H1 (cell line): ENCODE data around the gene C1GALT1C1L. TPM values are rescaled to one million over a fixed set of nuclear protein-coding genes. Genes with fewer than 3 reads are reported as not detected.

Source experiments
- CTCF ChIA-PET: fragments of 300-600 bp; sonication (Branson Sonifier 250); formaldehyde crosslinking; loops from one replicate; lab custom pipeline; 2021; ENCODE audit not compliant: partially characterized antibody; lab: Charles Lee
- POLR2A ChIA-PET: fragments of 300-600 bp; sonication (Branson Sonifier 250); formaldehyde crosslinking; loops from one replicate; lab custom pipeline; 2021; ENCODE audit warnings: inconsistent platforms; ENCODE audit not compliant: partially characterized antibody; lab: Charles Lee
- DNase-seq, 2 experiments: peaks; one replicate each; pipeline versions ENCODE4 v3.0.0 to v3.0.0-alpha.2; 2010 to 2022; ENCODE audit warnings: low spot score in 2 of 2, low read depth in 1 of 2, mixed read lengths in 1 of 2
- FAIRE-seq: peaks from 2 replicates; lab custom pipeline; 2011; peaks lifted over from hg19 to GRCh38; lab: Jason Lieb, UNC
- H2AFZ ChIP-seq: 2 replicates; pipeline ENCODE4 v1.8.1; 2012; ENCODE audit warnings: low read length, inconsistent platforms
- H2AK5ac ChIP-seq: 2 replicates; pipeline ENCODE4 v1.6.1; 2013; ENCODE audit warnings: low read depth, low read length
- H2BK120ac ChIP-seq: replicated peaks from 2 replicates; pipeline ENCODE3; 2013; ENCODE audit warnings: low read depth, low read length, inconsistent platforms
- H2BK12ac ChIP-seq: 2 replicates; pipeline ENCODE4 v1.6.1; 2013; ENCODE audit warnings: low read depth, low read length
- H2BK15ac ChIP-seq: 2 replicates; pipeline ENCODE4 v1.6.1; 2013; ENCODE audit warnings: low read length
- H2BK20ac ChIP-seq: 2 replicates; pipeline ENCODE4 v1.6.1; 2013; ENCODE audit warnings: low read length
- H2BK5ac ChIP-seq: 2 replicates; pipeline ENCODE4 v1.6.1; 2013; ENCODE audit warnings: low read depth, low read length
- H3K14ac ChIP-seq: 2 replicates; pipeline ENCODE4 v1.6.1; 2013; ENCODE audit warnings: inconsistent platforms; ENCODE audit not compliant: insufficient read length
- H3K18ac ChIP-seq: 2 replicates; pipeline ENCODE4 v1.6.1; 2013; ENCODE audit warnings: low read length; ENCODE audit errors: extremely low read depth
- H3K23ac ChIP-seq: 2 replicates; pipeline ENCODE4 v1.6.1; 2013; ENCODE audit warnings: inconsistent platforms; ENCODE audit not compliant: insufficient read length
- H3K23me2 ChIP-seq: 2 replicates; pipeline ENCODE4 v1.6.1; 2013; ENCODE audit warnings: low read depth, low read length
- H3K27ac ChIP-seq: 2 replicates; pipeline ENCODE4 v1.6.1; 2011; ENCODE audit warnings: low read depth, low read length, inconsistent platforms
- H3K27me3 ChIP-seq, 4 experiments: replicated peaks in 1 of 4; 1 replicate in 1 of 4; 2 replicates in 3 of 4; pipeline versions ENCODE4 v1.6.1 to v1.8.1; 2011 to 2013; ENCODE audit warnings: low read length in 3 of 4, mild to moderate bottlenecking in 3 of 4, inconsistent platforms in 2 of 4, mixed read lengths in 2 of 4, moderate library complexity in 1 of 4; ENCODE audit not compliant: control insufficient read depth in 3 of 4, insufficient read depth in 3 of 4; ENCODE audit errors: extremely low read depth in 1 of 4
- H3K36me3 ChIP-seq, 4 experiments: 2 replicates each; pipeline versions ENCODE4 v1.6.1 to v1.8.1; 2011 to 2013; ENCODE audit warnings: mild to moderate bottlenecking in 4 of 4, low read length in 3 of 4, moderate library complexity in 2 of 4, control low read depth in 1 of 4, inconsistent platforms in 1 of 4; ENCODE audit not compliant: insufficient read depth in 4 of 4, control insufficient read depth in 2 of 4
- H3K4ac ChIP-seq: replicated peaks from 2 replicates; pipeline ENCODE3; 2013; ENCODE audit warnings: low read length, low read depth, mixed read lengths, inconsistent platforms; ENCODE audit not compliant: insufficient read length
- H3K4me1 ChIP-seq, 4 experiments: replicated peaks in 1 of 4; 1 replicate in 1 of 4; 2 replicates in 3 of 4; pipeline versions ENCODE4 v1.6.1 to v1.8.1; 2011 to 2013; ENCODE audit warnings: low read length in 3 of 4, inconsistent platforms in 2 of 4, mixed read lengths in 1 of 4; ENCODE audit not compliant: insufficient read depth in 4 of 4, control insufficient read depth in 3 of 4
- H3K4me2 ChIP-seq, 2 experiments: 2 replicates each; pipeline versions ENCODE4 v1.6.1 to v1.8.1; 2011 to 2013; ENCODE audit warnings: low read depth in 2 of 2, low read length in 2 of 2, control low read depth in 1 of 2, inconsistent platforms in 1 of 2, mild to moderate bottlenecking in 1 of 2; ENCODE audit not compliant: insufficient read depth in 1 of 2
- H3K4me3 ChIP-seq, 4 experiments: fragments of 200-600, 300-600 bp in 1 of 4; sonication (generic), shearing (Covaris generic), sonication (Bioruptor Twin) in 1 of 4; 2 replicates each; pipeline versions ENCODE4 v1.5.1 to v1.8.1; 2011 to 2016; ENCODE audit warnings: low read length in 4 of 4, low read depth in 3 of 4, control low read depth in 2 of 4, inconsistent platforms in 2 of 4, mild to moderate bottlenecking in 2 of 4, mixed read lengths in 1 of 4, moderate library complexity in 1 of 4; ENCODE audit not compliant: insufficient read depth in 2 of 4; ENCODE audit errors: extremely low read depth in 1 of 4
- H3K56ac ChIP-seq: replicated peaks from 2 replicates; pipeline ENCODE3; 2013; ENCODE audit warnings: low read depth, mild to moderate bottlenecking, mixed read lengths, low read length, inconsistent platforms; ENCODE audit not compliant: insufficient read length
- H3K79me1 ChIP-seq: 2 replicates; pipeline ENCODE4 v1.6.1; 2013; ENCODE audit warnings: low read depth, low read length, control low read depth
- H3K79me2 ChIP-seq, 2 experiments: 2 replicates each; pipeline versions ENCODE4 v1.6.1 to v1.8.1; 2012 to 2013; ENCODE audit warnings: low read length in 2 of 2, mild to moderate bottlenecking in 2 of 2, inconsistent platforms in 1 of 2; ENCODE audit not compliant: insufficient read depth in 2 of 2, control insufficient read depth in 1 of 2
- H3K9ac ChIP-seq, 4 experiments: replicated peaks in 1 of 4; 1 replicate in 1 of 4; 2 replicates in 3 of 4; pipeline versions ENCODE4 v1.6.1 to v1.8.1; 2011 to 2013; ENCODE audit warnings: low read depth in 3 of 4, low read length in 3 of 4, control low read depth in 2 of 4, mild to moderate bottlenecking in 2 of 4, moderate library complexity in 2 of 4, inconsistent platforms in 1 of 4; ENCODE audit errors: extremely low read depth in 1 of 4
- H3K9me3 ChIP-seq, 2 experiments: 2 replicates each; pipeline versions ENCODE4 v1.6.1 to v1.8.1; 2012 to 2013; ENCODE audit warnings: mild to moderate bottlenecking in 2 of 2, moderate library complexity in 2 of 2, control low read depth in 1 of 2, inconsistent platforms in 1 of 2, low read depth in 1 of 2, low read length in 1 of 2, mixed read lengths in 1 of 2; ENCODE audit not compliant: insufficient read depth in 2 of 2
- H4K20me1 ChIP-seq, 2 experiments: replicated peaks in 1 of 2; 2 replicates each; pipeline versions ENCODE3 to v1.8.1; 2011 to 2013; ENCODE audit warnings: inconsistent platforms in 2 of 2, low read length in 2 of 2, mild to moderate bottlenecking in 1 of 2; ENCODE audit not compliant: insufficient read depth in 2 of 2, control insufficient read depth in 1 of 2
- H4K5ac ChIP-seq: 2 replicates; pipeline ENCODE4 v1.6.1; 2013; ENCODE audit warnings: low read length, low read depth, mixed read lengths, inconsistent platforms; ENCODE audit not compliant: insufficient read length
- H4K8ac ChIP-seq: 2 replicates; pipeline ENCODE4 v1.8.0; 2013; ENCODE audit warnings: mild to moderate bottlenecking, moderate library complexity, low read length, inconsistent platforms; ENCODE audit not compliant: insufficient read depth; ENCODE audit errors: extremely low read depth
- H4K91ac ChIP-seq: replicated peaks from 2 replicates; pipeline ENCODE3; 2013; ENCODE audit warnings: low read length, mixed read lengths, inconsistent platforms; ENCODE audit not compliant: insufficient read length
- JUND ChIP-seq: IDR thresholded peaks from 2 replicates; pipeline ENCODE4 v1.6.1; 2011; ENCODE audit warnings: mild to moderate bottlenecking, improper control_type of control experiment, low read length
- KDM5A ChIP-seq: fragments of 200-600 bp; IDR thresholded peaks from 2 replicates; pipeline ENCODE4 v1.7.1; 2012; ENCODE audit warnings: mild to moderate bottlenecking, low read length, inconsistent platforms, mixed read lengths
- SP2 ChIP-seq: IDR thresholded peaks from 2 replicates; pipeline ENCODE4 v1.6.1; 2012; ENCODE audit warnings: mild to moderate bottlenecking, low read length, inconsistent platforms
- SUZ12 ChIP-seq: fragments of 200-600 bp; sonication (generic); IDR thresholded peaks from 2 replicates; pipeline ENCODE4 v1.6.1; 2012; ENCODE audit warnings: mild to moderate bottlenecking, inconsistent platforms, low read length, moderate library complexity, mixed read lengths
- WGBS, 2 experiments: shearing (Covaris generic) in 1 of 2; methylation state at CpG; one replicate each; pipeline versions ENCODE4 v1.1.6 to v1.1.7; 2013 to 2015; ENCODE audit warnings: low lambda C conversion rate in 2 of 2, mixed read lengths in 2 of 2, inconsistent platforms in 1 of 2, low coverage in 1 of 2, missing lambda C conversion rate in 1 of 2; ENCODE audit not compliant: insufficient replicate concordance in 2 of 2, insufficient coverage in 1 of 2, insufficient read length in 1 of 2; ENCODE audit errors: extremely low coverage in 1 of 2, missing lambda C conversion rate in 1 of 2; 5-methylcytosine and 5-hydroxymethylcytosine counted together
- polyA plus RNA-seq, 7 experiments: library from polyadenylated mRNA; depleted of rRNA in 3 of 7; stranded (reverse) in 5 of 7; unstranded in 2 of 7; fragments of >200 nt in 5 of 7; fragments of 200-250 nt in 2 of 7; gene quantifications; 1 replicate in 5 of 7; 2 replicates in 1 of 7; 4 replicates in 1 of 7; pipeline versions ENCODE4 v1.2.1 to v1.2.3, GENCODE V29; 2011 to 2013; ENCODE audit warnings: missing spikeins in 2 of 7, mixed read lengths in 2 of 7
- total RNA-seq: library from RNA; stranded (reverse); fragmentation: NEBNext Ultra II Directional; extraction: Animal tissue kit (Norgen Biotek cat#: 25700); gene quantifications from 2 replicates; pipeline ENCODE4 v1.2.1, GENCODE V29; 2021

The C1GALT1C1L gene
- total and polyA plus RNA-seq, 2 of the 8 experiments (the other 6 are each of a cell fraction or from before 2014, with no cell fraction given), result 0.12 TPM; not detected in 1

DNA sequence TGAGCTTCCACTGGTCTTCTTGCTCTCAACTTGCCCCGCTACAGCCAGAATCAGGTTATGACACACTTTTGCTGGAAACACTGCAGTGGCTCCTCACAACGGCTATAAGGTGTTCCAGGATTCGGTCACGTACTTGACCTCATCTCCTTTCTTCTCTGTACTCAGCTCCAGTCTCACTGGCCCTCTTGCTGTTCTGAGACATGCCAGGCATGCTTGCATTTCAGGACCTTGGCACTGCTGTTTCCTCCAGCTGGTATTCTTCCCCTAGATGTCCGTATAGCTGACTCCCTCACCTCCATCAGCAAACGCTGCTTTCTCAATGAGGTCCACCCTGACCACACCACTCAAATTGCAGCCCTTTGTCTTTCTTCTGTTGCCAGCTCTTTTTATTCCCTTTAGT is 31.9 kb upstream of the C1GALT1C1L start:
- H3K56ac ChIP-seq, result no peak overlapping the region
- no peak for TF ChIP-seq SUZ12
- no peak for TF ChIP-seq JUND
- no peak for TF ChIP-seq KDM5A
- no peak for TF ChIP-seq SP2
- TF ChIP-seq, all 59 proteins: peak for 0
- H3K23me2 ChIP-seq, result no peaks in the 10 kb centered on the region
- ChIA-PET POLR2A (no interaction called here), CTCF (interaction anchor here (0.9 to 1.2 kb wide), 2 partner anchors 9 to 96 kb away, joined by 3 read pairs; no protein-coding TSS in a partner anchor)
- no peak overlapping the region for H3K18ac ChIP-seq
- H3K27ac ChIP-seq, result no peak overlapping the region
- no peak overlapping the region for H3K14ac ChIP-seq
- no peaks in the 10 kb centered on the region for H3K79me2 ChIP-seq
- no peak overlapping the region for H4K8ac ChIP-seq
- H3K4ac ChIP-seq, result no peak overlapping the region
- H2BK20ac ChIP-seq, result no peak overlapping the region
- H3K4me2 ChIP-seq, result no peak overlapping the region
- no peak overlapping the region for H3K23ac ChIP-seq
- H3K4me1 ChIP-seq, result no peaks in the 10 kb centered on the region
- no peak overlapping the region for H2BK120ac ChIP-seq
- no peaks in the 10 kb centered on the region for H3K27me3 ChIP-seq
- 89% methylated on average over 6 of the region's 6 CpGs; no CpG with 5 or more reads in 1 of the 2 experiments for WGBS, 2 experiments
- no peak overlapping the region for H2AK5ac ChIP-seq
- no peak overlapping the region for H3K4me3 ChIP-seq
- H3K79me1 ChIP-seq, result no peaks in the 10 kb centered on the region
- no peak overlapping the region for H4K5ac ChIP-seq
- DNase-seq, result no peak
- H3K36me3 ChIP-seq, result no peaks in the 10 kb centered on the region
- H2BK12ac ChIP-seq, result no peak overlapping the region
- H3K9me3 ChIP-seq, result no peaks in the 10 kb centered on the region
- no peak overlapping the region for H2BK5ac ChIP-seq
- FAIRE-seq, result no peak
- no peak overlapping the region for H3K9ac ChIP-seq
- H4K20me1 ChIP-seq, result no peaks in the 10 kb centered on the region
- no peak overlapping the region for H2AFZ ChIP-seq
- H2BK15ac ChIP-seq, result no peak overlapping the region
- no peak overlapping the region for H4K91ac ChIP-seq
